ENCODE results near the gene ATP6V0E1. TPM values are rescaled to one million over a fixed set of nuclear protein-coding genes. Genes with fewer than 3 reads are reported as not detected.
"Not testable (repeated sequence)": the region's sequence is repeated elsewhere in the genome, so short reads cannot be mapped to it uniquely, and the experiment has no call there.

The ATP6V0E1 gene
- total RNA-seq, 1 donor from 2014 or later, result 200 TPM

- no peak for DNase-seq (ENCODE audit: extremely low read depth, low read depth, low spot score)
Observed at GRCh38 chr5:173069671-173070070, 86.1 kb downstream of the ATP6V0E1 start.

GRCh38 chr5:173075137-173075843 is 91.7 kb downstream of the ATP6V0E1 start:
- no peak for DNase-seq (ENCODE audit: extremely low read depth, low read depth, low spot score)

- no peak for DNase-seq (ENCODE audit: extremely low read depth, low read depth, low spot score)
Observed at GRCh38 chr5:173075970-173076369, 92.4 kb downstream of the ATP6V0E1 start.

- not testable (repeated sequence) for DNase-seq (ENCODE audit: extremely low read depth, low read depth, low spot score)
Observed at GRCh38 chr5:173076471-173076870, 92.9 kb downstream of the ATP6V0E1 start.

- DNase-seq (ENCODE audit: extremely low read depth, low read depth, low spot score), result no peak
Observed at GRCh38 chr5:173078878-173079277, 95.3 kb downstream of the ATP6V0E1 start.

Other genes with a start within 250 kb of the ATP6V0E1 start
- 189 and 258 TPM in 2 replicates for gene DUSP1, start 212.6 kb upstream of the ATP6V0E1 start, total RNA-seq
- 168 and 172 TPM in 2 replicates for gene ERGIC1, start 149.5 kb upstream of the ATP6V0E1 start, total RNA-seq
- gene RPL26L1, start 24.3 kb upstream of the ATP6V0E1 start, total RNA-seq, result 48.3 and 50.7 TPM in 2 replicates
- 7.7 and 8.8 TPM in 2 replicates for gene CREBRF, start 72.6 kb downstream of the ATP6V0E1 start, total RNA-seq
- 11.4 and 14.8 TPM in 2 replicates for gene BNIP1, start 160.8 kb downstream of the ATP6V0E1 start, total RNA-seq

Data from glomerular endothelial cell (primary cell).